Measurements from ENCODE around the gene SCGB3A1.

Gene SCGB3A1

DNA sequence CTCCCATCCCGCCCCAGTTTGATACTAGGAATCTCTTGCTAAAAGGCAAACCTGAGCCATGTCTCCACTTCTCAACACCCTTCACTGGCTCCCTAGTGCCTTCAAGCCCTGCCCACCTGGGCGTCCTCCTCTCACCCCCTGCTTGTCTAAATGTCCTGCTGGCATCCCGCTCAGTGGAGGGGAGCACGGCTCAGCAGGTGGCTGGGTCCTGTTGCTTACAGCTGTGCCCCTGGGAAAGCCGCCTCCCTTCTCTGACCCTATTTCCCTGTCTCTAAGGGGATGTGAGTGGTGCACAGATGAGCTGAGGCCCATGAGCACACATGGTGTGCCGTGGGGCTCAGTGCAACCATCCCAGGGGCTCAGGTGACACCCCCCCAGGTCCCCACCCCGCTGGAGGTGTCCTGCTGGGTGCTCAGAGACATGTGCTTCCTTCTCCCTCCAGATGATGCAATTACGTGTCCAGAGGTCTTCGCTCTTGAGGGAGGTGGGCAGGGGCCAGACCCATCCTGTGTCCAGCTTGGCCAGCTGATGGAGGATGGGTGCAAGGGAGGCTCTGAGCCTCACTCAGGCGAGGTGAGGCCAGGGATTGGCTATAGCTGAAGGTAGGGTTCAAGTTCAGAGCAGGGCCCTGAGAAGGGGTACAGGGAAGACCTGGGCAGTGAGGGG, 34.0 kb upstream of the SCGB3A1 start:
- DNase-seq: no peak

DNA sequence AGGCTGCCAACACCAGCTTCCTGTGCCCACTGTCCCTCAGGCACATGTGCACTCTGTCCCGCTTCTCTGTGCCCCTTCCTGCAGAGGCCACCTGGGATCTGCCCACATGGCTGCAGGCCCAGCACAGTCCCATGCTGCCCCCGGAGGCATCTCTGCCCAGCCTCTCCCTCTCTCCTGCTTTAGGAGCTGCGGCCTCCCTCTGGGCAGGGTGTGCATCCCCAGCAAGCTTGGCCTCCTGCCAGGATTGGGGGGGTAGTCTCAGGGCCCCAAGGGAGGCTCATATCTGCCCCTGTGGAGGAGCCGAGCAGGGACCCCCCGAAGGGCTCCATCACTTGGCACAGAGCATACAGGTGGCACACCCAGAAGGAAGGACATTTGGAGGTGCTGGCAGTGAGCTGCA, 33.3 kb upstream of the SCGB3A1 start:
- DNase-seq: no peak

DNA sequence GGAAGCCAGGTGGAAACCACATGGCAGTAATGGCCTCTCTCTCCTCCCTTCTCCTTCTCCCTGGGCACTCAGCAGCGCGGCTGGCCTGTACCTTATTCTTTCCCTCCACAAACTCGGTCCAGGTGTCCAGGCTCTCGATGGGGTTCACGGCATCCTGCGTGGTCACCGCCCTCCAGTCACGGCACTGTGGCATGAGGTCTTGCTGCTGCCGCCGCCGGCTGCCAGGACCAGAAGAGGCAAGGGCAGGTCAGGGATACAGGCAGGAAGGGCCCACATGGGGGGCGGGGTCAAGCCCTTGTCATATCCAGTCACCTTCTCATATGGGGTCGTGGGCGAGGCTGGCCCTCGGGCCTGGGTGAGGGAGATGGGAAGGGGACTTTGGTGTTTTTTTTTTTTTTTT, 32.5 kb upstream of the SCGB3A1 start:
- DNase-seq: no peak

DNA sequence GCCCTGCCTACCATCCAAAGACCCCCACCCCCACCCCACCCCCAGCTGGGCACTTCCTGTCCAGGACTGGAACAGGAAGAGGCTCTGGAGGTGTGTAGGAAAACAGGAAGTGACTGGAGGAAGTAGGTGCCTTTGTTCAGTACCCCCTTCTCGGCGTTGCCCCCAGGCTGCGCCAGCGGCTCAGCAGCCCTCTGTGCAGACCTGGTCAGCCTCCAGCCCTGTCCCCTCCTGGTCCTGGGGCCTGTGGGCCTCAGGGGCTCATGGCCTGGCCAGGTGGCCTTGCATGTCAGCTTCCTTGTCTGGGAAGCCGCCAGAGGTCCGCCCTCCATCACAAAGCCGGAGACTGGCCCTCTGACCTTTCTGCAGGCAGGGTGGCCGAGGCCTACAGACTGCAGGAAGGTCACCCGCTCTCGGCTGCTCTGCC, 32.1 kb upstream of the SCGB3A1 start:
- DNase-seq: no peak

DNA sequence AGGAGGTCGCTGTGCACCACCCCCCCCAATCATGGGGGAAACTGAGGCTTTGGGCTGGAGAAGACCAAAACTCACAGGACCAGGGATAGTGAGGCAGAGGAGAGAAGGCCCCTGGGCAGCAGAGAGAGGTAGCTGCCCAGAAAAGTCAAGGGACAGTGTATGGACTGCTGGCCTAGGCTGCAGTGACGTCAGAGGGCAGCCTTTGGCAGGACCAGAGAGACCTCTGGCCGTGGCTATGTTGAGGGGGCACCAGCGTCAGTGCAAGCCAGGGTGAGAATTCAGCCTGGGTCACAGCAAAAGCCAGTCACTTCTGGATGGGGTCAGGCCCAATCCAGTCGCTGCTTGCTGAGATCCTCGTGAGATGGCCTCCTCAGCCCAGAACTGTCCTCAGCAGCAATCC, 31.6 kb upstream of the SCGB3A1 start:
- DNase-seq: no peak

DNA sequence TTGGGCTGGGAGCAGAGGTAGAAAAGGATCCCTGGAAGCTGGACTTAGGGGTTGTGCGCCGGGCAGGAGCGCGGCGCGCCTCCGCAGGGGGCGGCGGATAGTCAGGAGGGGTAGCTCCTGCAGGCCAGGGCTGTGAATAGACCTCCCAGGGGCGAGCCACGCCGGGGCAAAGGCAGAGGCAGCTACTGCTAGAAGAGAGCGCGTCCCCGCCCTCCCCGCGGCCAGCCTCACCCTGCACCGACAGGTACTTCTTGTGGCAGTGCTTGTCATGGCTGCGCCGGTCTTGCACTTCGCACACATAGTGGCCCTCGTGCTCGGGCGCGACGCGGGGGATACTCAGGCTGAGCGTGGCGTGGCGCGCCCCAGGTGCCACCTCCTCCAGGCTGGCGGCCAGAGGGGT, 30.0 kb upstream of the SCGB3A1 start:
- DNase-seq: no peak

DNA sequence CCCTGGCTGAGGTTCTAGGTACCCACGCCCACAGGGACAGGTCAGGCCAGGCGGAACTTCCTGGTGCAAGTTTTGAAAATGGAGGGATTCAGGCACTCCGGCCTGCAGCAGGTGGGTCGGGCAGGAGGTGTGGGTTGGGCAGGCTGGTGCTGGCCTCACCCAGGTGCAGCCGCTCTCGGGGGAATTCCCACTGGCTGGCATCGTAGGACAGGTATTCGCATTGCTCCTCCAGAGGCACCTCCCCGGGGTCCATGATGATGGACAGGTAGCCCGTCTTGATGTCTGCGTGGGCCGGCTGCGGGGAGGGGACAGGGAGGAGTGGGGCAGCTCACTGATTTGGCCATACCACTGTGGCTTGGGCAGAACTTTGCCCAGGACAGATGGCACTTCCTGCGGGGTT, 28.7 kb upstream of the SCGB3A1 start:
- DNase-seq: no peak

DNA sequence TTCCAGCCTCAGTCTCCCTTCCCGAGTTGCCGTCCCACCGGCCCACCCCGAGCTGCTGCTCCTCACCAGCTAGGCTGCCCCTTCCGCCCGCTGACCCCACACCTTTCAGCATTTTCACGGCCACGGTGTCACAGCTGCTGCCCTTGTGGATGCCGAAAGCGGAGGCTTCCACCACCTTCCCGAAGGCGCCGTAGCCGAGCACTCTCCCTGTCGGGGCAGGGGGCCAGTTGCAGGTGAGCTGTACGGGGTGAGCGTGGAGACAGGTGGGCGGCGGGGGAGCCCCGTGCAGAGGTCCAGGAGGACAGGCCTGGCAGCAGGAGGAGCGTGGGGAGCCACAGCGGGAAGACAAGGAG, 28.2 kb upstream of the SCGB3A1 start:
- no peak for DNase-seq

DNA sequence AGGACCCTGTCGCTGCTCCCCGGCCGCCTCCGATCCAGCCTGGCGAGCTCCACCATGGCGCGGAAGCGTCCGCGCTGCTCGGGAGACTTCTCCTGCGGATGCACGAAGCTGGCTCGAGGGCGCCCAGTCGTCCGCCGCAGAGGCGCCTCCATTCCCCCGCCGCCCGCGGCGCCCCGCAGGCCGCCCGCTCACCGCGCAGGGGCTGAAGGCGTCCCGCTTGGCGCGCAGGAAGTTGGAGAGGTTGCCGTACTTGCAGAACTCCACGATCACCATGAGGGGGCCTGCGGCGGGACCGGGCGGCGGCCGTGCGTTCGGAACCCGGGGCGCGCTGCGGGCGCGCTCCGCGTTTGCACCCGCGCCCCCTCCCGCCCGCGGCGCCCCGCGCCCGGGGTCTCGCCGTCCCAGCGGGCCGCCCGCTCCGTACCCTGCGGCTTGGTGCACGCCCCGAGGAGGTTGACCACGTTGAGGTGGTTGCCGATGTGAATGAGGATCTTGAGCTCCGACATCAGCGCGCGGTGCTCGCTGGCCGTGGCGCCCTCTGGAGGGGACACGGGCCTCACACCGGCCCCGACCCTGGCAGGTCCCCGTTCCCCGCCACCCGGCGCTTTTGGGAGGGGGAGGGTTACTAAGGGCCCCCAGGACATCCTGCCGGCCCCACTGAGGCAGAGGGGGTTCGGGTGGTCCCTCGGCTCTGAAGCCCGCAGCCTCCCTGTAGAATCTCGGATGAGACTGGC, 27.7 kb upstream of the SCGB3A1 start:
- DNase-seq: no peak

DNA sequence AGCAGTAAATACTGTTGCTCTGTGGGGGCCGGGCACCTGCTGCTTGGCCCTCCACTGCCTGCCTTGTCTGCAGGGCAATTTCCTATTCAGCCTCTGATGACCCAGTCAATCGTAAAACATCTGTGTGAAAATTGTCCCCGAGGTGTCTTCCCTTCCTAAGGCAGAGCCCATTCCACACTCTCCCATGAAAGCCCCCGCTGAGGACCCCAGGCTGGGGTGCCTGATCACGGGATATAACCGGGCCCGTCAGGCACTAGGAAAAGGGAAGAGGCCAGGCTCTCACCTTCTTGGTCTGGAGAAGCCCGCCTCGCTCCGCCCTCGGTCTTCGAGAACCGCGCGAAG, 27.2 kb upstream of the SCGB3A1 start:
- DNase-seq: no peak

DNA sequence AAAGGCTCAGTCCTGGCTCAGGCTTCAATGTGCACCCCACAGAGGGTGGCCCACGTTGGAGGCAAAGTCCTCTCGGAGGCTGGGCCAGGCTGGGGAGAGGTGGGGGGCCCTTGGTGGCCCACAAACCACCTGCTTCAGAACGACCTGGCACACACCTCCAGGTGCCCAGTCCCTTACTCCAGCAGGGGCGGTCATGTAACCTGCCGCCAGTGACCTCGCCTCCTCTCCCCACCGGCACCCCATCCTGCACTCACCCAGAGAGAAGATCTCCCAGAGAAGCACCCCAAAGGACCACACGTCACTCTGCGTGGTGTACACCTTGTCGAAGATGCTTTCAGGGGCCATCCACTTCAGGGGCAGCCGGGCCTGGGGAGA, 22.5 kb upstream of the SCGB3A1 start:
- no peak for DNase-seq

DNA sequence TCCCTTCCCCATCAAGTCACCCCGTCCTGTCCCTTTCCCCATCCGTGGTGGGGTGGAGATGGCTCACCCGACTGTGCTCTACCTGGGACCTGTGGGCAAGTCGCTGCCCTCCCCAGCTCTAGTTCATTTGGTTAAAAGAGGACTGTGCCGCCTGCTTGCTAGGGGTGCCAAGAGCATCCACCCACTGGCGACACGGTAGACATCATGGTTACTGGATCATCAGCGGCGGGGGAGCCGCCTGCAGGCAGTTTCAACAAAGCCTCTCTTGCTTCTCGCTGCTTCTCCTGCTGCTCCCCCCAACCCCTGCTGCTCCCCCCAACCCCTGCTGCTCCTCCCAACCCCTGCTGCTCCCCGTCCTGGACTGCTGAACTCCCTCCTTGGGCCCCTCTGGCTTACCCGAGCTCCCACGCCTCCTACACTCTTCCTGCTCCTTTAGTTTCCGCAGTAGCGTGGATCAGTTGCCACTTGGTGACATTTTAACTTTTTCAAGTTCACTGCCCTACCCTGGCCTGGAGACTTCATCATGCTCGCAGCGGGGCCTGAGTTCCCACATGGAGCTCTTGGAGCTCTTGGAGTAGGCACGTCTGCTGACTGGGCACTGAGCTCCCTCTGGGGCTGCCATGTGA, 22.0 kb upstream of the SCGB3A1 start:
- DNase-seq: no peak

DNA sequence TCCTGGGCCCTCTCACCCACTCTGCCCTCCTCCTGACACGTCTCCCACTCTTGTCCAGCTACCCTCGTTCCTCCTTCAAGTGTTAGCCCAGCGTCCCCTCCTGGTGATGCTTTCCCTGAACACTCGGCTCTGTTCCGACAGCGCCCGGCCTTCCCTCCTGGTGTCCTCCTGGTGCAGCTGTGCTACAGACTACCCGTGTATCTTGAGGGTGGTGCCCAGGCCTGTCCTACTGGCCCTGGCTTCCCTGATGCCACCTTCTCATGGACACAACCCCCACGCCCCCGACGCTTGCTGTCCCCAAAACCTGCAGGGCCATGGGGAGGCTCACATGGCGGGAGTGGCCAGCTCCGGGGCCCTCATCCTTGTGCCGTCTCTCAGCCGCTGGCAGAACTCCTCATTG, 21.4 kb upstream of the SCGB3A1 start:
- no peak for DNase-seq

DNA sequence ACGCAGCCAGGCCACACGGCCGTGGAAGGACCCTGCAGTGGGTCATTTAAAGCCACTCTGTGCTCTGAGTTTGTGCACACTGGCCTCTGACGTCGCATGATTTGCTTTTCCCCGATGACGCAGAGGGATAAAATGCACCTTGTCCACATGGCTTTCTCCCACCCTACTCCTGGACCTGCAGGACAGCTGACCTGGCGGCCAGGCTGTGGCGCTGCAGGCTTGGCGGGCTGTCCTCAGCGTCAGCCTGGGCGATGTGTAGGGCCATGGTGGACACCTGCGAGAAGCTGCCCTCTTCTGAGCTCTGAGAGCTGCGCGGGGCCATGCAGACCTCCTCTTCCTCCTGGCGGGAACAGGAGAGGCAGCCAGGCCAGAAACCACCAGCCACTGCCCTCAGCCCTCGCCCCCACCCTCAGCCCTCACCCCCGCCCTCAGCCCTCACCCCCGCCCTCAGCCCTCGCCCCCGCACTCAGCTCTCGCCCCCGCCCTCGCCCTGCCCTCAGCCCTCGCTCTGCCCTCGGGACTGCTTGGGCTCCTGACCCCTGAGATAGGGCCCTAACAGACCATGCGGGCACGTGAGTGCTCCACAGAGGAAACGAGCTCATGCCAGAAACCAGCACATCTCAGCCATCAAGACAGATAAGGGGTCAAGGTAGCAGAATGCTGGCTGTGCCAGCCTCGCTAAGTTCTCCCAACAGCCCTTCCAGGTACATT, 20.0 kb upstream of the SCGB3A1 start:
- DNase-seq: no peak

DNA sequence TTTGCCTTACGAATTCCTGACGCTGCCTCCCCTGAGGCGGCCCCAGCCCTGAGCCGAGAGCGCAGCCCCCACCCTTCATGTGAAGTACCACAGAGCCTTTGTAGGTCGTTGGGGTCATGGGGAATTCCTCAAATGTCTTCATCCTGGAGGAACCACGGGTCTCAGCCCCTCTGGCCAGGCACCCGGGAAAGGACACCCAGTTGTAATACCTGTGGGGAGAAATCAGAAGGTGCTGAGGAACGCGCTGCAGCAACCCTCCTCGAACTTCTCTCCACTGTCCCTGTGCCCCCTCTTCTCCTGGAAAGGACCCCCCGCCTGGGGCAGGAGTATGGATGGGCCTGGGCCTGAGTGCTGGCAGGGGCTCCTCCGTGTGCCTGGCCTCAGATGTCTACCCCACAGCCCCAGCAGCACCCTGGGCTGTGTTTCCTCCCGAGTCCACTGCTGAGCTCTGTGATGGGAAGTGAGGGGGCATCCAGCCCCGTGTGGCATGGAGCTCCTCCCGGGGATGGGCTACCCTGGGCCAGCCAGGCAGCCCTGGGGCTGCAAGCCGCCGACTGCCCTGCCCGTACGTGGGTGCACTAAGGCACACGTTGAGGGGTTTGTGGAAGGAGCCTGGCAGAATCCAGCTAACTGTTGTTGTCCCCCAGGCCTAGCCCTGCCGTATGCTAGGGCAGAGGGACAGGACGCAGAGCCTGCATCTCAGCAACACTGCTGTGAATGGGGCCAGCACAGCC, 18.7 kb upstream of the SCGB3A1 start:
- DNase-seq: no peak

DNA sequence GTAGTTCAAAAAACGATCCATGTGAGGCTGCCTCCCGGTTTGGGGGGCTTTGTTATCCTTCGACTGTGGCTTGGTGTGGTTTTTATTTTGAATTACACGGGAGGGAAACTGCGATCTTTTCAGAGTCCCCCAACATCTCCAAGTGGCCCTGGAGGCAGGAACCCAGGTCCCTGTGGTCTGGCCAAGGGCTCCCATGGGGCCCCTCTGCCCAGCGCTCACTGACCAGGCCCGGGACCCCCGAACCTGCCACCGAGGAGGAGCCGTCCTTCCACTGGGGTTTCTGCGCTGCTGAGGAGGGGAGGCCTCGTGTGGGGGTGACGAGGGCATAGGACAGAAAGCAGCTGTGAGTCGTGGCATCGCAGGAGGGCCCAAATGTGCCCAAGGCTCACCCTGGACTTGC, 18.1 kb upstream of the SCGB3A1 start:
- DNase-seq: no peak

DNA sequence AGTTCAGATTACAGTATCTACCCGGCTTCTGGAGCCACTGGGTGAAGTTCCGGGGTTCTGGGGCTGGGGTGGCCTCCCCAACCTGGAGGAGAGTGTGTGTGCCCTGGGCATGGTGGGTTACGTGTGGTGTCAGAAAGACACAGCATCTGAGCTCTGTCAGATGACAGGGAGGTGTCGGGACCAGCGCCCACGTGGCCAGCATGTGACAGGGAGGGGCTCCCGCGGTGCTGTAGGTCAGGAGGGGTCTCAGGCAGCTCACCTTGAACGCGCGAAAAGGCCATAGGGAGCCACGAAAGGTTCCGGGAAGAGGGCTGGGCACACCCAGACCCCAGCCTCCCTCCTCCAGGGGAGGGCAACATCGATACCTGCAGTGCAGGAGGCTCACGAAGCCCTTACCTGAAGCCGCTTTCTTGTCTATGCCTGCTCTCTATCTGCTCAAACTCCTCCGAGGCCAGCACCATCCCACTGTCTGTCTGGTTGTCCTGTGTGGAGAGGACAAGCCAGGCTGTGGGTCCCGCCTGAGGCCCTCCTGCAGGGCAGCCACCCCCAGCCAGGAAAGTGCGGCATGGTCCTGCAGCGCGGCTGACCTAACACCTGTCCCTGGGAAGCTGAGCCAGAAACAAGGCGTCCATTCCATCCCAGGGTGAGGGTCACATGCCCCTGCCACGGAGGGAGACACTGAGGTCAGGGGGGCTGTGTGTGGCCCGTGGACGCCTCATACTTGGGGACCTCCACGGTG, 17.4 kb upstream of the SCGB3A1 start:
- no peak for DNase-seq

DNA sequence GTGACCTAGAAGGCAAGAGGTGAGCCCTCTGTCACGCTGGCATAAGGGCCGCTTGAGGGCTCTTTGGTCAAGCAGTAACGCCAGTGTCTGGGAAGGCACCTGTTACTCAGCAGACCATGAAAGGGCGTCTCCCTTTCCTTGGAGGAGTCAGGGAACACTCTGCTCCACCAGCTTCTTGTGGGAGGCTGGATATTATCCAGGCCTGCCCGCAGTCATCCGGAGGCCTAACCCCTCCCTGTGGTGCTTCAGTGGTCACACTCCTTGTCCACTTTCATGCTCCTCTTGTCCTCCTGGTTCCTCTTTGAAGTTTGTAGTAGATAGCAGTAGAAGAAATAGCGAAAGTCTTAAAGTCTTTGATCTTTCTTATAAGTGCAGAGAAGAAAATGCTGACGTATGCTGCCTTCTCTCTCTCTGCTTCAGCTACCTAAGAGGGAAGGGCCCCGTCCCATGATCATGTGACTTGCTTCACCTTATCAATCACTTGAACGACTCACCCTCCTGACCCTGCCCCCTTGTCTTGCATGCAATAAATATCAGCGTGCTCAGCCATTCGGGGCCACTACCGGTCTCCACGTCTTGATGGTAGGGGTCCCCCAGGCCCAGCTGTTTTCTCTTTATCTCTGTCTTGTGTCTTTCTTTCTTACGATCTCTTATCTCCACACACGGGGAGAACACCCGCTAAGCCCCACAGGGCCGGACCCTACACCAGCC, 16.7 kb upstream of the SCGB3A1 start:
- no peak for DNase-seq

DNA sequence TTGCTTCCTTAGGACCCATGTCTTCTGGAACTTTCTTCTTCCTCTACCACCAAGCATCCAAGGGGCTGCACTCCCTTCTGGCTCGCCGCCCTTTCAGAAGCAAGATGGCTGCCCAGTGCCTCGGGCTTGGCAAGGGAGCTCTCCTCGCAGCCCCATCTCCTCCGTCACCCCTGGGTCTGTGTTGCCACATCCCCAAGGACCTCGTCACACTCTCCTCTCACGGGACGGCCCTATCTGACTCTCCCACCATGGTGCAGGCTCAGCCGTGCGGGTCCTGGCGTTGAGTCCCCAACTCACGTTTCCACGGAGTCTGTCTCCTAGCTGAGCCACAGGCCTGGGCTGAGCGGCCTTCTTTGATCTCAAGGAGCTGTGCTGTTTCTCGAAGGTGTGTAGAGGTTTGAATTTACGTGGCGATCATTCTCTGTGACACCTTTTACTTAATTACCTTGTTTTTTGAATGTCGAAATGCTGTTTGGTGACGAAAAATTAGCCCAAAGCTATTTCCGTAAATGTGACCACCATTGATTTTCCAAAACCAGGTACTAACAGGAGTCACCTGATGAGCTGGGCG, 15.0 kb upstream of the SCGB3A1 start:
- no peak for DNase-seq

DNA sequence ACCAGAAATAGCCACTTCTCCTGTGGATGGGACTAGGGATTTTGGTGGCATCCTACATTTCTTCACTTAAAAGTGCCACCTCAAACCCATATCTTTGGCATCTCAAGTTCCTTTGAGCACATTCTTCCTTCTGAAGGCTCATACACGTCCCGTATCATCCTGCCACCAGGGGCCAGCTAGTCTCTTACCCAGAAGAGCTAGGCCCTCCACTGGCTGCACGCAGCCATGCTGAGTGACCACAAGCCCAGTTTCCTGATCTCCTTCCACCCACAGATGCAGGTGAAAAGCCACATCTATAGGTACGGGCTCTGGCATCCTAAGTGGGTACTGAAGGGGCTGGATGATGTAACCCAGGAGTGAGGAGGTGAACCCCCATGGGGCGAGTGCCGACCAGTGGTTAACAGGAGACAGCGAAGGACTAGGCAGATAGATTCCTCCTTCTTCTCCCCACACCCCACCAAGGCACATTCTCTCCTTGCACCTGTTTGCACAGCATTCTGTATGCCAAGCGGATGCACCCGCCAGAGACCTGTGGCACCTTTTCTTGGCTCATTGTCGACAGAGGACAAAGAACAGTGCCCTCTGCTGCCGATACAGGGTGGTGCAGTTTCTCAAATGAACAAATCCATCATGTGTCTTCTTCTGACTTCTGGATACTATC, 14.4 kb upstream of the SCGB3A1 start:
- DNase-seq: peak in 1 of 2 donors; percentile 7

DNA sequence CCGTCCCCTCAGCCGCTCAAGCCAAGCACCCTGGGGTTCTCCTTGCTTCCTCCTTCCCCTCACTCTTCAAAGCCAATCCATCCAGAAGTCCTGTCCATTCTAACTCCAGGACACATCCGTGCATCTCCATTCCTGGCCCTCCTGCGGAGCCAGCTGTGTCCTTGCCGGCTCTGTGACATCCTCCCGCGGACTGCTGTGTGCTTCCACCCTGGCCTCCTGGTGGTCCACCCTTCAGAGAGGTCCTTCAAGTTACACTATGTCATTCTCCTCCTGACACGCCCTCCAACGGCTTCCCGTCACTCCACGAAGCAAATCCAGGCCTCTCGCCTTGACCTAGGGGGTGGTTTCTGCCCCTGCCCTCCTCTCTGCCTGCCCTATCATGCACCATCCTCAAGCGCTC, 13.0 kb upstream of the SCGB3A1 start:
- no peak for DNase-seq
